HG03342 (cell line): Measurements from ENCODE around the gene DPF3.

ENCODE experiments used
- ATAC-seq: cut with Tn5 transposase; IDR thresholded peaks from one replicate; pipeline ENCODE4 v1.9.1; 2021; ENCODE audit warnings: mild to moderate bottlenecking, moderate library complexity; ENCODE audit not compliant: unreplicated experiment

DPF3 gene

GRCh38 chr14:72652179-72652578, 241.7 kb downstream of the DPF3 start:
- ATAC-seq, result no peak

GRCh38 chr14:72651714-72652113, 242.2 kb downstream of the DPF3 start:
- no peak for ATAC-seq

DNA sequence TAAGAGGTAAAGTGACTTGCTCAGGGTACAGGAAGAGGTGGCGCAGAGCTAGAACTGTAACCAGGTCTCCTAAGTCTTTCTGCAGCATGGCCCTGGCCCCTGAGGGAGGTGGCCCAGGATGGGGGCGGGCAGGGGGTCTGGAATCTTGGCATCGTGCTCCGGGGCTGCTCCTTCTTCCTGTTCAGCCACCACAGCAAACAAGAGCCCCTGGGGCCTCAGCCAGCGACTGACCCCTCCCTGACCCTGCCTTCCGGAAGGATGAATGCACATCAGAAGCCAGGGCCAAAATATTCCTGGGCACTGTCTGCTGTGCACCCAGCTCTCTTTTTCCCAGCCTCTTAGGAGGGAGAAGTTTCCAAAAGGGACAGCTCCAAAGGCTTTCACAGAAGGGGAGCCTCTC, 242.8 kb downstream of the DPF3 start:
- no peak for ATAC-seq

GRCh38 chr14:72649603-72650227, 244.2 kb downstream of the DPF3 start:
- no peak for ATAC-seq

GRCh38 chr14:72647782-72648181, 246.1 kb downstream of the DPF3 start:
- ATAC-seq, result no peak

GRCh38 chr14:72646861-72647528, 246.9 kb downstream of the DPF3 start:
- ATAC-seq, result no peak

- ATAC-seq, result no peak
These were observed 248.2 kb downstream of the DPF3 start for GRCh38 chr14:72645706-72646105.

DNA sequence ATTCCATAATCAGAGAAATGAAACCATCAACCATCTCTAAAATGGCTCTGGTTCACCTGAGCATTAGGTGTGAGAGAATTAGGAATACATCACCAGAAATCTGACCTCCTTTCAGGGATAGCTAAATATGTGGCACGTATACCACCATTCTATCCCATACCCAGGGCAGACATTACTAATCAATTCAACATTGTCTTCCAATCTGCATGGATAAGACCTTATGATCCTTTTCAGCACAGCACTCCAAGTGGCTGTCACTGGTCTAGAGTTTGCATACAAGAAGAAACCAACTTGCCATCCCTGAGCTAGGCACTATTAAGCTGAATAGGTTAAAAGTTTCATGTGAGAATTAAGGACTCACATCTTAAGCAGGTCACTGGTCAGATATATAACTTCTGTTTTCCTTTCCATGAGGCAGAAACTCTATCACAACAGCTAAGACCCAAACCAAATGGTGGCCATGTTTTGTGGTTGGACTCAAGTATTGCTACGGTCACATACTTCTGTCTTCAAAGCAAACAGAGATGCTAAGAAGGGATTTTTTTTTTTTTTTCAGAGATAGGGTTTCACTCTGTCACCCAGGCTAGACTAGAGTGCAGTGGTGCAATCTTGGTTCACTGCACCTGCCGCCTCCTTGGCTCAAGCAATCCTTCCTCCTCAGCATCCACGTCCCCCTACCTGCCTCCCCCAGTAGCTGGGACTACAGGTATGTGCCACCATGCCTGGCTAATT, 249.0 kb downstream of the DPF3 start:
- ATAC-seq, result no peak

GRCh38 chr14:72644038-72644437, 249.9 kb downstream of the DPF3 start:
- ATAC-seq, result no peak

GRCh38 chr14:72643317-72643801, 250.5 kb downstream of the DPF3 start:
- ATAC-seq, result no peak

- no peak for ATAC-seq
These were observed 252.9 kb downstream of the DPF3 start for GRCh38 chr14:72640911-72641485.

GRCh38 chr14:72638021-72638420, 255.9 kb downstream of the DPF3 start:
- no peak for ATAC-seq

- no peak for ATAC-seq
These were observed 257.0 kb downstream of the DPF3 start for GRCh38 chr14:72636871-72637270.

GRCh38 chr14:72636094-72636493, 257.8 kb downstream of the DPF3 start:
- no peak for ATAC-seq

- ATAC-seq, result no peak
These were observed 258.9 kb downstream of the DPF3 start for GRCh38 chr14:72634691-72635616.

DNA sequence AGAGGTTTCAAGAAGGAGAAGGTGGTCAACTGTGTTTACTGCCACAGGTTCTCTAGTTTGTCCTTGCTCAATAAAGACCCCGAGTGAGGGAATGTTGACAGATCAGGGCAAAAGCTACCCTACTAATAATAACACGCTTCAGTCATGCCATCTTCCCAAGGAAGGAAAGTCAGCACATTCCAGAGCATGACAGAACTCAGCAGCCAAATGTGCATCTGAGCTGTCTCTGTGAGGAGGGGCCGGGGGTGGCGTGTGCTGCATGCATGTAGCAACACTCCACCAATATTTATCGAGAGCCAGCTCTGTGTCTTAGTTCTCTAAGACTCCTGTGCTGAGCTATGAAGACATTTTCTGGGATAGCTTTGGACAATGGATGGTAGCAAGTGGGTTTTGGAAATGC, 260.4 kb downstream of the DPF3 start:
- no peak for ATAC-seq

DNA sequence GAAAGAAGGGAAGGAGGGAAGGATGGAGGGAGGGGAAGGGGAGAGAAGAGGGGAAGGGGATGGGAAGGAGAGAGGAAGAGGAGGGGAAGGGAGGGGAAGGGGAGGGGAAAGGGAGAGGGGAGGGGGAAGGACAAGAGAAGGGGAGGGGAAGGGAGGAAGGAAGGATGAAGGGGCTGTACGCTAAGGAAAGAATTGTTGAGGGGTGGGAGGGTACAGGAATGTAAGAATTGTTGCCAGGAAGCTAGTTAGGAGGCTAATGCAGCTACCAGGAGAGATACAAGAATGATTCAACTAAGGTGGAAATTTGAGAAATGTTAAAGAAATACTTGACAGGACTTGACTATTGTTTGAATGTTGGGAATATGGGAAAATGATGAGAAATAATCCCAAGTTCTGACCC, 261.2 kb downstream of the DPF3 start:
- ATAC-seq, result no peak

GRCh38 chr14:72631401-72631800, 262.5 kb downstream of the DPF3 start:
- ATAC-seq, result no peak

GRCh38 chr14:72630374-72630773, 263.5 kb downstream of the DPF3 start:
- ATAC-seq, result no peak

- no peak for ATAC-seq
These were observed 264.4 kb downstream of the DPF3 start for GRCh38 chr14:72629534-72629933.

DNA sequence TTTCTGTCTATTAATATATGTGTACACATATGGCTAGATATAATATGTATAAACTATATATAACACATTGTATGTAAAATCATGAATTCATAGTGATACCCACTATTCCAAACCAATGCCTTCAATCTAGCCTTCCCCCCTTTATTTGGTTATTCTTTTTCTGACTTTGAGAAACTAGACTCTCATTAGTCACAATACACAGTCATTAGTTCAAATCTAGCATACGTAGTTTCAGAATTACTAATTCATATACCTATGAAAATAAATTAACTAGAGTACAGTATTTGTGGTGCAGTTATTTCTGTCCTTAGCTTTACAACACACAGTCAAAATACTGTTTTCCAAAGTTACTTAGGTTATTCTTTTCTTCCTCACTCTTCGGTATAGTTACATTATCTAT, 268.2 kb downstream of the DPF3 start:
- ATAC-seq, result no peak
